A673 (cell line): ENCODE results near the gene YRDC.

ENCODE experiments used
- CTCF ChIP-seq: fragments of 300-800, 200-600 bp; sonication (generic); conservative IDR thresholded peaks from 2 replicates; pipeline ENCODE4 v1.5.1; 2017; ENCODE audit warnings: low read depth, mild to moderate bottlenecking, antibody characterized with exemption, low read length, moderate library complexity, mixed read lengths
- EZH2 ChIP-seq: fragments of 200-600 bp; sonication (generic); IDR thresholded peaks from 2 replicates; pipeline ENCODE4 v1.6.1; 2017; ENCODE audit warnings: borderline replicate concordance, low read depth, mild to moderate bottlenecking, mixed read lengths, antibody characterized with exemption, low read length; ENCODE audit not compliant: poor library complexity, severe bottlenecking

DNA sequence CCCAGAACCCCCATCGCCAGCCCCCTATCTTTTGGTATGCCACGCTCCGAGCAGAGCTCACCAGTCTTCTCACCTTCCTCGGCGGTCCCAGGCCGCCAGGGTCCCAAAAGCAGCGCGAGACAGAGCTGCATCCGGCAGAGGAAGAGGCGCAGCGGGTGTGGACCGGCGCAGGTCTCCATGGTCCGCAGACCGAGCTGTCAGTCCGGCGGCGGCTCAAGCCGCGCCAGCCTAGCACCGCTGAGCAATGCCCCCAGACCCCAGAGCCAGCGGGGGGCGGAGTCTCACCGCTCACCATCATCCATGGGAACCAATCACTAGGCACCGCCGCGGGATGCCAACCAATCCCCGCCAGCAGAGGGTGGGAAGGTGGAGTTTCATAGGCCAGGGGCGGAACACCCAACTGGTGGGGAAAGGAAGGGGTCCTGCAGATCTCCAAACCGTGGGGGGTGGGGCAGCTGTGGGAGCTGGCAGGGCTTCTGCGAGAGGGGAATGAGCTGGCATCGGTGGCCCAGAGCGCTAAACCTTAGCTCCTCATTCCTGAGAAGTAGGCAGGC lies 43.0 kb downstream of the YRDC start, which contains the start of gene EPHA10:
- TF ChIP-seq CTCF: no peak
- TF ChIP-seq EZH2: peak; percentile 83
